ENCODE results near the gene PDE9A.

Gene PDE9A

DNA sequence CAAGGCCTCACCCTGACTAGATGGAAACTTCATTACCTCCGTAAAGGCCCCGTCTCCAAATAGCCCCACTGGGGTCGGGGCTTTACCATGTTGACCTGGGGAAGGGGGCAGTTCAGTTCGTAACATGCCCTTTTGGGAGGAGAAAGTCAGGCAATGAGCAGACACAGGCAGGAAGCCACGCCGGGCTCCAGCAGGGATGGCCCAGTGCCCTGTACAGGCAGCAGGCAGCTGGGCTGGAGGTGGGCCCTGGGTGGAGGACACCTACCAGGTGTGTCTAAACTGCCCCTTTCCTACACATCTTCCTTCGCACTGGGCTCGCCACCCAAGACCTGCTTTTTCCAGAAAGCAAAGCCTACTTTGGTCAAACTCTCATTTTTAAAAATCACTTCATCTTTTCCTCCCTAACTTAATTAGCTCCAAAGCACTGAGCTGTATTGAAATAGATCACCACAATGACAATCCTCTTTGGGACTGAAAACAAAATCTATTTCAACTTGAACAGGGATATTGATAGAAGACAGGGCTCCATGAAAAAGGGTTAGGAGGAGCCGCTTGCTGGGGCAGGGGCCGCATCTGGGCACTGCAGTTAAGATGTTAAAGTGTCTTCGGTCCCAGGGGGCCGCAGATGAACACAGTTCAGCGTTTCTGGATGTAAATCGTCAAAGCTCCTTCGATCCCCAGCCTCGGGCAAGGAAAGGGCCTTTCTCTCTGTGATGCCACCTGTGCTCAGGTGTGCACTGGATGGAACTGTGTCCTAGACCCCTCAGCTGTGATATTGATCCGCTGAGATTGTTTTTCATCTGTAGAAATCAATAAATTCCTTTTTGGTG lies 104.6 kb downstream of the PDE9A start:
- Histone ChIP-seq H3K9ac (ENCODE audit: low read depth in 1 of 2, low read length in 2 of 2) (no peak overlapping the region), H3K4me3 (ENCODE audit: low read length in 2 of 2) (no peak overlapping the region), H3K27ac (ENCODE audit: low read depth in 2 of 2, low read length in 2 of 2) (no peak overlapping the region), H3K4me1 (ENCODE audit: control insufficient read depth in 2 of 2, insufficient read depth in 2 of 2, low read length in 2 of 2) (no peaks in the 10 kb centered on the region), H3K27me3 (ENCODE audit: control insufficient read depth in 2 of 2, insufficient read depth in 2 of 2, low read length in 2 of 2) (no peaks in the 10 kb centered on the region), H3K36me3 (ENCODE audit: control insufficient read depth in 2 of 2, insufficient read depth in 2 of 2, low read length in 2 of 2) (peaks cover 21 to 40% of the 10 kb centered on the region in 2 donors), H3K9me3 (ENCODE audit: control insufficient read depth in 2 of 2, low read length in 2 of 2) (no peaks in the 10 kb centered on the region)

- Histone ChIP-seq H3K4me1 (ENCODE audit: control insufficient read depth in 2 of 2, insufficient read depth in 2 of 2, low read length in 2 of 2) (no peaks in the 10 kb centered on the region), H3K9ac (ENCODE audit: low read depth in 1 of 2, low read length in 2 of 2) (no peak overlapping the region), H3K9me3 (ENCODE audit: control insufficient read depth in 2 of 2, low read length in 2 of 2) (no peaks in the 10 kb centered on the region), H3K4me3 (ENCODE audit: low read length in 2 of 2) (no peak overlapping the region), H3K27ac (ENCODE audit: low read depth in 2 of 2, low read length in 2 of 2) (no peak overlapping the region), H3K36me3 (ENCODE audit: control insufficient read depth in 2 of 2, insufficient read depth in 2 of 2, low read length in 2 of 2) (peaks cover 25 to 48% of the 10 kb centered on the region in 2 donors), H3K27me3 (ENCODE audit: control insufficient read depth in 2 of 2, insufficient read depth in 2 of 2, low read length in 2 of 2) (no peaks in the 10 kb centered on the region)
These were observed 105.5 kb downstream of the PDE9A start for GRCh38 chr21:42758721-42759593.

DNA sequence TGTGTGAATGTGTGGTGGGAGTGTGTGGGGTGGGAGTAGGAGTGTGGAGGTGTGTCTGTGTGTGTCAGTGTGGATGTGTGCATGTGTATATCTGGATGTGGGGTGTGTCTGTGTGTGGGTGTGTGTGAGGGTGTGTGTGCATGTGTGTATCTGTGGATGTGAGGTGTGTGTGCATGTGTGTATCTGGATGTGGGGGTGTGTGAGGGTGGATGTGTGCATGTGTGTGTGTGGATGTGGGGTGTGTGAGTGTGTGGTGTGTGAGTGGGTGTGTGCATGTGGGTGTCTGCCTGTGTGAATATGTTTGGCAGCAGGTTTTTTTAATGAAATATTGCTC lies 106.1 kb downstream of the PDE9A start:
- no peak overlapping the region for H3K9ac ChIP-seq (ENCODE audit: low read depth in 1 of 2, low read length in 2 of 2)
- no peaks in the 10 kb centered on the region for H3K27me3 ChIP-seq (ENCODE audit: control insufficient read depth in 2 of 2, insufficient read depth in 2 of 2, low read length in 2 of 2)
- H3K36me3 ChIP-seq (ENCODE audit: control insufficient read depth in 2 of 2, insufficient read depth in 2 of 2, low read length in 2 of 2): peaks cover 30 to 50% of the 10 kb centered on the region in 2 donors
- H3K9me3 ChIP-seq (ENCODE audit: control insufficient read depth in 2 of 2, low read length in 2 of 2): no peaks in the 10 kb centered on the region
- H3K27ac ChIP-seq (ENCODE audit: low read depth in 2 of 2, low read length in 2 of 2): no peak overlapping the region
- no peak overlapping the region for H3K4me3 ChIP-seq (ENCODE audit: low read length in 2 of 2)
- H3K4me1 ChIP-seq (ENCODE audit: control insufficient read depth in 2 of 2, insufficient read depth in 2 of 2, low read length in 2 of 2): no peaks in the 10 kb centered on the region

- no peaks in the 10 kb centered on the region for H3K4me1 ChIP-seq (ENCODE audit: control insufficient read depth in 2 of 2, insufficient read depth in 2 of 2, low read length in 2 of 2)
- no peak overlapping the region for H3K9ac ChIP-seq (ENCODE audit: low read depth in 1 of 2, low read length in 2 of 2)
- no peaks in the 10 kb centered on the region for H3K9me3 ChIP-seq (ENCODE audit: control insufficient read depth in 2 of 2, low read length in 2 of 2)
- H3K27me3 ChIP-seq (ENCODE audit: control insufficient read depth in 2 of 2, insufficient read depth in 2 of 2, low read length in 2 of 2): no peaks in the 10 kb centered on the region
- H3K27ac ChIP-seq (ENCODE audit: low read depth in 2 of 2, low read length in 2 of 2): no peak overlapping the region
- peaks cover 35 to 47% of the 10 kb centered on the region in 2 donors for H3K36me3 ChIP-seq (ENCODE audit: control insufficient read depth in 2 of 2, insufficient read depth in 2 of 2, low read length in 2 of 2)
- no peak overlapping the region for H3K4me3 ChIP-seq (ENCODE audit: low read length in 2 of 2)
These were observed 107.0 kb downstream of the PDE9A start for GRCh38 chr21:42760361-42760950.

DNA sequence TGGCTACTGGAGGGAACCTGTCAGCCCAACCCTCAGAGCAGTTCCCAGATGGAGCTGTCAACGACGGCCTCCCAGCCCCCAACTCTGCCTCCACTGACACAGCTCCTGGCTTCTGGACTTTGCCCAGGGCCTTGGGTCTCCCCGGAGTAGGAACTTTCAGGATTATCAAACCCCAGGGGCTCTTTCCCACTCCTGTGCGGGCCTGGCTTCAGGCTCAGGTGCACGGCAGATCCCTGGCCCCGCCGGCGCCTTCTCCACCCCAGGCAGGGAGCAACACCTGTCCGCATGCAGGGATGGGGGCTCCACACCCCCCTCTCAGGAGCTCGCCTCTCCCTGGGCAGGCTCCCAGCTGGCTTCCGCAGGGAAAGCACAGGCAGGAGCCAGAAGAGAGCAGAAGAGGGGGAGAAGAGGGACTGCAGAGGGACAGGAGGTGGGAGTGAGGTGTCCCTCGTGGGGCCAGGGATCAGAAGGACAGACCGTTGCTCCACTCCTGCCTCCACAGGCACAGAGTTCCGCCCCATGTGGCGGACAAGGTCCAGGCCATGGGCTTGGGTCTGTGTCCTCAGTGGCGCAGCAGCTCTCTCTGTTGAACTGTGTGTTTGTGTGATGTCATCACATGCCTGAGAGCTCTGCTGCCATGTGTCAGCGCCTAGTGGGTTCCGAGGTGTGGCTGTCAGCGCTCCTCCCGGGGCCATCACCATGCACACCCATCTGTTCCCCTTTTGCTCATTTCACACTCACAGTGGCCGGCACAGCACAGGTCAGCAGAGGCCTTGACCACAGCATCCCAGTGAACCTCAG lies 107.7 kb downstream of the PDE9A start:
- no peak overlapping the region for H3K4me3 ChIP-seq (ENCODE audit: low read length in 2 of 2)
- H3K27me3 ChIP-seq (ENCODE audit: control insufficient read depth in 2 of 2, insufficient read depth in 2 of 2, low read length in 2 of 2): no peaks in the 10 kb centered on the region
- H3K27ac ChIP-seq (ENCODE audit: low read depth in 2 of 2, low read length in 2 of 2): no peak overlapping the region
- H3K9me3 ChIP-seq (ENCODE audit: control insufficient read depth in 2 of 2, low read length in 2 of 2): no peaks in the 10 kb centered on the region
- no peak overlapping the region for H3K9ac ChIP-seq (ENCODE audit: low read depth in 1 of 2, low read length in 2 of 2)
- peaks cover 42 to 49% of the 10 kb centered on the region in 2 donors for H3K36me3 ChIP-seq (ENCODE audit: control insufficient read depth in 2 of 2, insufficient read depth in 2 of 2, low read length in 2 of 2)
- H3K4me1 ChIP-seq (ENCODE audit: control insufficient read depth in 2 of 2, insufficient read depth in 2 of 2, low read length in 2 of 2): no peaks in the 10 kb centered on the region

GRCh38 chr21:42761776-42762335 lies 108.4 kb downstream of the PDE9A start:
- no peaks in the 10 kb centered on the region for H3K9me3 ChIP-seq (ENCODE audit: control insufficient read depth in 2 of 2, low read length in 2 of 2)
- no peak overlapping the region for H3K4me3 ChIP-seq (ENCODE audit: low read length in 2 of 2)
- no peak overlapping the region for H3K9ac ChIP-seq (ENCODE audit: low read depth in 1 of 2, low read length in 2 of 2)
- H3K36me3 ChIP-seq (ENCODE audit: control insufficient read depth in 2 of 2, insufficient read depth in 2 of 2, low read length in 2 of 2): peaks cover 42 to 49% of the 10 kb centered on the region in 2 donors
- no peaks in the 10 kb centered on the region for H3K4me1 ChIP-seq (ENCODE audit: control insufficient read depth in 2 of 2, insufficient read depth in 2 of 2, low read length in 2 of 2)
- no peaks in the 10 kb centered on the region for H3K27me3 ChIP-seq (ENCODE audit: control insufficient read depth in 2 of 2, insufficient read depth in 2 of 2, low read length in 2 of 2)
- no peak overlapping the region for H3K27ac ChIP-seq (ENCODE audit: low read depth in 2 of 2, low read length in 2 of 2)

- no peak overlapping the region for H3K4me3 ChIP-seq (ENCODE audit: low read length in 2 of 2)
- H3K4me1 ChIP-seq (ENCODE audit: control insufficient read depth in 2 of 2, insufficient read depth in 2 of 2, low read length in 2 of 2): no peaks in the 10 kb centered on the region
- H3K9me3 ChIP-seq (ENCODE audit: control insufficient read depth in 2 of 2, low read length in 2 of 2): no peaks in the 10 kb centered on the region
- no peak overlapping the region for H3K27ac ChIP-seq (ENCODE audit: low read depth in 2 of 2, low read length in 2 of 2)
- peaks cover 52 to 56% of the 10 kb centered on the region in 2 donors for H3K36me3 ChIP-seq (ENCODE audit: control insufficient read depth in 2 of 2, insufficient read depth in 2 of 2, low read length in 2 of 2)
- no peaks in the 10 kb centered on the region for H3K27me3 ChIP-seq (ENCODE audit: control insufficient read depth in 2 of 2, insufficient read depth in 2 of 2, low read length in 2 of 2)
- H3K9ac ChIP-seq (ENCODE audit: low read depth in 1 of 2, low read length in 2 of 2): no peak overlapping the region
These were observed 110.4 kb downstream of the PDE9A start for GRCh38 chr21:42763581-42764442.

- H3K4me1 ChIP-seq (ENCODE audit: control insufficient read depth in 2 of 2, insufficient read depth in 2 of 2, low read length in 2 of 2): no peaks in the 10 kb centered on the region
- no peak overlapping the region for H3K27ac ChIP-seq (ENCODE audit: low read depth in 2 of 2, low read length in 2 of 2)
- H3K4me3 ChIP-seq (ENCODE audit: low read length in 2 of 2): no peak overlapping the region
- H3K27me3 ChIP-seq (ENCODE audit: control insufficient read depth in 2 of 2, insufficient read depth in 2 of 2, low read length in 2 of 2): no peaks in the 10 kb centered on the region
- H3K36me3 ChIP-seq (ENCODE audit: control insufficient read depth in 2 of 2, insufficient read depth in 2 of 2, low read length in 2 of 2): peaks cover 53 to 62% of the 10 kb centered on the region in 2 donors
- H3K9ac ChIP-seq (ENCODE audit: low read depth in 1 of 2, low read length in 2 of 2): no peak overlapping the region
- H3K9me3 ChIP-seq (ENCODE audit: control insufficient read depth in 2 of 2, low read length in 2 of 2): no peaks in the 10 kb centered on the region
These were observed 111.0 kb downstream of the PDE9A start for GRCh38 chr21:42764443-42764760.

GRCh38 chr21:42764883-42765282 lies 111.5 kb downstream of the PDE9A start:
- no peak overlapping the region for H3K4me3 ChIP-seq (ENCODE audit: low read length in 2 of 2)
- no peaks in the 10 kb centered on the region for H3K4me1 ChIP-seq (ENCODE audit: control insufficient read depth in 2 of 2, insufficient read depth in 2 of 2, low read length in 2 of 2)
- no peaks in the 10 kb centered on the region for H3K27me3 ChIP-seq (ENCODE audit: control insufficient read depth in 2 of 2, insufficient read depth in 2 of 2, low read length in 2 of 2)
- no peak overlapping the region for H3K27ac ChIP-seq (ENCODE audit: low read depth in 2 of 2, low read length in 2 of 2)
- H3K36me3 ChIP-seq (ENCODE audit: control insufficient read depth in 2 of 2, insufficient read depth in 2 of 2, low read length in 2 of 2): peaks cover 58 to 67% of the 10 kb centered on the region in 2 donors
- no peak overlapping the region for H3K9ac ChIP-seq (ENCODE audit: low read depth in 1 of 2, low read length in 2 of 2)
- H3K9me3 ChIP-seq (ENCODE audit: control insufficient read depth in 2 of 2, low read length in 2 of 2): no peaks in the 10 kb centered on the region
